Bronchial smooth muscle cell (primary cell): ENCODE data around the gene SLC31A1. TPM values are rescaled to one million over a fixed set of nuclear protein-coding genes. Genes with fewer than 3 reads are reported as not detected.

ENCODE experiments used
- total RNA-seq: library from RNA; depleted of rRNA; stranded (reverse); fragments of >200 nt; gene quantifications from 2 replicates; pipeline ENCODE4 v1.2.1, GENCODE V29; 2014

Gene SLC31A1
- 8.2 and 19.9 TPM in 2 replicates for total RNA-seq

GRCh38 chr9:113221003-113221799 is at the start of gene SLC31A1, which contains the start of gene FKBP15:
Gene SLC31A1 (plus strand): TSS chr9:113221544. CDS start chr9:113256149, 34,605 bp downstream.
Gene FKBP15 (minus strand): TSS chr9:113221277. CDS start chr9:113221243, 34 bp downstream.

GRCh38 chr9:113275157-113276131 is 54.1 kb downstream of the SLC31A1 start, which contains the start of the genes CDC26 and PRPF4:
Gene CDC26 (minus strand): TSS chr9:113275572. CDS start chr9:113272507, 3,065 bp downstream.
Gene PRPF4 (plus strand): TSS chr9:113275658. CDS start chr9:113275744, 86 bp downstream.

GRCh38 chr9:113302792-113303418 is 81.6 kb downstream of the SLC31A1 start, which contains the start of gene RNF183:
Gene RNF183 (minus strand): TSS chr9:113303376. CDS start chr9:113298184, 5,192 bp downstream.

Other genes with a start within 250 kb of the SLC31A1 start
- gene ZNF883, start 209.4 kb upstream of the SLC31A1 start, total RNA-seq, result 2.4 and 4.1 TPM in 2 replicates
- 3.3 and 3.7 TPM in 2 replicates for gene ZFP37, start 164.8 kb upstream of the SLC31A1 start, total RNA-seq
- 5.2 and 6.8 TPM in 2 replicates for gene SLC31A2, start 70.5 kb upstream of the SLC31A1 start, total RNA-seq
- 12.6 and 13.7 TPM in 2 replicates for gene FKBP15, start 267 bp upstream of the SLC31A1 start, total RNA-seq
- gene CDC26, start 54.0 kb downstream of the SLC31A1 start, total RNA-seq, result 47.1 and 64.3 TPM in 2 replicates
- gene PRPF4, start 54.1 kb downstream of the SLC31A1 start, total RNA-seq, result 16.8 and 17.7 TPM in 2 replicates
- gene RNF183, start 81.8 kb downstream of the SLC31A1 start, total RNA-seq, result not detected in 2 replicates
- 2.8 and 3.8 TPM in 2 replicates for gene WDR31, start 118.7 kb downstream of the SLC31A1 start, total RNA-seq
- gene BSPRY, start 128.0 kb downstream of the SLC31A1 start, total RNA-seq, result not detected in 2 replicates
- gene HDHD3, start 155.4 kb downstream of the SLC31A1 start, total RNA-seq, result 7.2 and 11.2 TPM in 2 replicates
- 36.1 and 36.7 TPM in 2 replicates for gene ALAD, start 179.7 kb downstream of the SLC31A1 start, total RNA-seq
- gene POLE3, start 189.1 kb downstream of the SLC31A1 start, total RNA-seq, result 14.6 and 19.1 TPM in 2 replicates
- 0.16 and 0.26 TPM in 2 replicates for gene C9orf43, start 189.2 kb downstream of the SLC31A1 start, total RNA-seq
- gene RGS3, start 242.2 kb downstream of the SLC31A1 start, total RNA-seq, result 20.8 and 60.0 TPM in 2 replicates